ENCODE measurements around the gene PTPN14.

DNA sequence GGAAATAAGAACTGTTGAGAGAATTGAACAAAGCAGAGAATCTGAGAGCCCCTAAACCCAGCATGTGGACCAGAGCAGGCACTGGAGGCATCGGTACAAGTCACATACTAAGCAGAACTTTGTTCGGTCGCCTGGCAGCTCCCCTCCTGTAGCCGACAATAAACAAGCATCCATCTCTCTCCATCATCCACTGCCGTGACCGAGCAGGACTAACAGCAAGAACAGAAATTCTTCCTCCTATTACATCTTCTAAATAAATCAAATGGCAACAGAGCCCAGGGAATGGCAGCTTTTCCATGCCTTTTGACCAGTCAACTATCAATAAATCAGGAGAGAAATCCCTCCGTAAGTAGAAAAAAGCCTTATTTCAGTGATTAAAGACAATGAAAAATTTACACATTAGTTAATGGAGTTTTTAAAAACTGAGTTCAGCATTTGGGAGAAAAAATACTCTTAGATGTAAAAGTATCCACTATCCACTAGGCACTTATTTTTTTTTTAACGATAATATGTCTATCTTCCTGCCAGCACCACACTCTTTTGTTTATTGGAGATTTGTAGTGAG, 36.5 kb downstream of the PTPN14 start:
- no peak for TF ChIP-seq GLI2 (tag by site-specific recombination; IDR thresholded peaks at IDR 0.05; ENCODE audit: borderline replicate concordance, low read depth)
- TF ChIP-seq, protein P1, sequence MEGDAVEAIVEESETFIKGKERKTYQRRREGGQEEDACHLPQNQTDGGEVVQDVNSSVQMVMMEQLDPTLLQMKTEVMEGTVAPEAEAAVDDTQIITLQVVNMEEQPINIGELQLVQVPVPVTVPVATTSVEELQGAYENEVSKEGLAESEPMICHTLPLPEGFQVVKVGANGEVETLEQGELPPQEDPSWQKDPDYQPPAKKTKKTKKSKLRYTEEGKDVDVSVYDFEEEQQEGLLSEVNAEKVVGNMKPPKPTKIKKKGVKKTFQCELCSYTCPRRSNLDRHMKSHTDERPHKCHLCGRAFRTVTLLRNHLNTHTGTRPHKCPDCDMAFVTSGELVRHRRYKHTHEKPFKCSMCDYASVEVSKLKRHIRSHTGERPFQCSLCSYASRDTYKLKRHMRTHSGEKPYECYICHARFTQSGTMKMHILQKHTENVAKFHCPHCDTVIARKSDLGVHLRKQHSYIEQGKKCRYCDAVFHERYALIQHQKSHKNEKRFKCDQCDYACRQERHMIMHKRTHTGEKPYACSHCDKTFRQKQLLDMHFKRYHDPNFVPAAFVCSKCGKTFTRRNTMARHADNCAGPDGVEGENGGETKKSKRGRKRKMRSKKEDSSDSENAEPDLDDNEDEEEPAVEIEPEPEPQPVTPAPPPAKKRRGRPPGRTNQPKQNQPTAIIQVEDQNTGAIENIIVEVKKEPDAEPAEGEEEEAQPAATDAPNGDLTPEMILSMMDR (tag by site-specific recombination; IDR thresholded peaks at IDR 0.05), result no peak
- no peak for TF ChIP-seq ZNF423 (tag by site-specific recombination; IDR thresholded peaks at IDR 0.05)

All from HEK293 (cell line).